Measurements from ENCODE around the gene SMIM8. TPM values are rescaled to one million over a fixed set of nuclear protein-coding genes. Genes with fewer than 3 reads are reported as not detected.

SMIM8 gene
- total RNA-seq, 1 donor from 2014 or later: 5.6 TPM

DNA sequence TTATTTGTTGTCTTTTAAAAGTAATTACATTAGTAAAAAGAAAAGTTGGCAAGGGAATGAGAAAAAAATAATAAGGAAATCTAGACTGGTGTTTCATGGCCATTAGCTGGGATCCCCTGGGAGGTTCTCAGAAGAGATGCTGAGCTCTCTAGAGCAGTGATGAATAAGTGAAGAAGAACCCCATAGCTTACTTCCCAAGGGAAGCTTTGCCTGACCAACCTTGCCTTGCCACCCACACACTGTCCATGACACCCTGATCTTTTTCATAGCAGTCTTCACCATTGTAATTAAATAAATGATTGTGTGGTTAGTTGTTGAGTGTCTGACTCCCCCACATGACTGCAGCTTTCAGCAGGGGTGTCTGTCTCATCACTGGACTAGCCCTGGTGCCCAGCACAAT lies 28.1 kb downstream of the SMIM8 start:
- TF ChIP-seq, protein P1, sequence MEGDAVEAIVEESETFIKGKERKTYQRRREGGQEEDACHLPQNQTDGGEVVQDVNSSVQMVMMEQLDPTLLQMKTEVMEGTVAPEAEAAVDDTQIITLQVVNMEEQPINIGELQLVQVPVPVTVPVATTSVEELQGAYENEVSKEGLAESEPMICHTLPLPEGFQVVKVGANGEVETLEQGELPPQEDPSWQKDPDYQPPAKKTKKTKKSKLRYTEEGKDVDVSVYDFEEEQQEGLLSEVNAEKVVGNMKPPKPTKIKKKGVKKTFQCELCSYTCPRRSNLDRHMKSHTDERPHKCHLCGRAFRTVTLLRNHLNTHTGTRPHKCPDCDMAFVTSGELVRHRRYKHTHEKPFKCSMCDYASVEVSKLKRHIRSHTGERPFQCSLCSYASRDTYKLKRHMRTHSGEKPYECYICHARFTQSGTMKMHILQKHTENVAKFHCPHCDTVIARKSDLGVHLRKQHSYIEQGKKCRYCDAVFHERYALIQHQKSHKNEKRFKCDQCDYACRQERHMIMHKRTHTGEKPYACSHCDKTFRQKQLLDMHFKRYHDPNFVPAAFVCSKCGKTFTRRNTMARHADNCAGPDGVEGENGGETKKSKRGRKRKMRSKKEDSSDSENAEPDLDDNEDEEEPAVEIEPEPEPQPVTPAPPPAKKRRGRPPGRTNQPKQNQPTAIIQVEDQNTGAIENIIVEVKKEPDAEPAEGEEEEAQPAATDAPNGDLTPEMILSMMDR (IDR thresholded peaks at IDR 0.05): no peak
- TF ChIP-seq POLR2A (IDR thresholded peaks at IDR 0.05): no peak
- TF ChIP-seq POLR2AphosphoS5 (IDR thresholded peaks at IDR 0.05; ENCODE audit: insufficient read depth in 1 of 2, low read depth in 1 of 2): no peak
- no peak for DNase-seq (ENCODE audit: extremely low spot score in 2 of 2)
- H3K27me3 ChIP-seq: no peaks in the 10 kb centered on the region
- H3K36me3 ChIP-seq: no peaks in the 10 kb centered on the region
- H3K9me3 ChIP-seq: no peaks in the 10 kb centered on the region
- intact Hi-C loops (cut with DNase I): no loop called here
- H3K4me1 ChIP-seq: no peaks in the 10 kb centered on the region
- H3K27ac ChIP-seq: no peak overlapping the region
- no peak overlapping the region for H3K4me3 ChIP-seq

DNA sequence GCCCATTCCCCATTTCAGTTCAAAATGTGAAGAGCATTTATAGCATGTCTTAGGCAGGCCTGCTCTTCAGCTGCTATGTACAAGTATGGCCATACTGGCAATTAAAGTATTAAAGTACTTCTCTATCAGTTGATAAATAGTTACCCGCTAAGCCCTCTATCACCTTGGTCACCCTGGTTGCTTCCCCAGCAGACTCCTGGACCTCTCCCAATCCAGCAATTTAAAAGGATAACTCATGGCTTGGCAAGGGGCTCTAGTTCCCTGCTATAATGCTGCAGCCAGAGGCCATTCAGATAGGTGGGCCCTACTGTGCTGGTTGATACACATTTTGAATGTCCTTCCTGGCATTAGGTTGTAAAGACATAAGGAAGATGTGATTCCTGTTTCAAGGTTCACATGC lies 29.2 kb downstream of the SMIM8 start:
- no peaks in the 10 kb centered on the region for H3K9me3 ChIP-seq
- intact Hi-C loops (cut with DNase I): no loop called here
- no peak overlapping the region for H3K27ac ChIP-seq
- no peak for DNase-seq (ENCODE audit: extremely low spot score in 2 of 2)
- TF ChIP-seq POLR2AphosphoS5 (IDR thresholded peaks at IDR 0.05; ENCODE audit: insufficient read depth in 1 of 2, low read depth in 1 of 2): no peak
- TF ChIP-seq, protein P1 (IDR thresholded peaks at IDR 0.05): no peak
- no peak for TF ChIP-seq POLR2A (IDR thresholded peaks at IDR 0.05)
- H3K4me3 ChIP-seq: no peak overlapping the region
- no peaks in the 10 kb centered on the region for H3K36me3 ChIP-seq
- H3K27me3 ChIP-seq: no peaks in the 10 kb centered on the region
- no peaks in the 10 kb centered on the region for H3K4me1 ChIP-seq

DNA sequence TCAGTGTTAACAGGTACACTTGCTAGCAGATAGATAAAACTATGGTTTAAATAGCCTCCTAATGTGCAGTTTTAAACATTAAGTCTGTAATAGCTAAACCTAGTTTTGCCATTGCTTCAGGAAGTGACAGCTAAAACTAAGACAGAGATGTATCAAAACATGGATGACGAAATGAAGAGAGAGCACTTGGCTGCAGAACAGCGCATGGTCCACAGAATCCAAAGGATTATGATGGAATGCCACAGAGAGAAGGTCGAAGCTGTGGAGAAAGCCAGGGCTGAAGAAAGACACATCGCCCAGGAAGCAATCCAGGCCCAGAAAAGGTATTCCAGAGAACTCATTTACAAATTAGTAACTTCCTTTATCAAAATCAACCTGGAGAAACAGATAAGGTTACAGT lies 33.8 kb downstream of the SMIM8 start:
- no peak for DNase-seq (ENCODE audit: extremely low spot score in 2 of 2)
- Histone ChIP-seq H3K4me3 (no peak overlapping the region), H3K4me1 (no peaks in the 10 kb centered on the region), H3K27ac (no peak overlapping the region), H3K27me3 (no peaks in the 10 kb centered on the region), H3K36me3 (no peaks in the 10 kb centered on the region), H3K9me3 (no peaks in the 10 kb centered on the region)
- intact Hi-C loops (cut with DNase I): no loop called here
- TF ChIP-seq, protein P1 (IDR thresholded peaks at IDR 0.05): no peak
- TF ChIP-seq POLR2AphosphoS5 (IDR thresholded peaks at IDR 0.05; ENCODE audit: insufficient read depth in 1 of 2, low read depth in 1 of 2) (no peak), POLR2A (IDR thresholded peaks at IDR 0.05) (no peak)

DNA sequence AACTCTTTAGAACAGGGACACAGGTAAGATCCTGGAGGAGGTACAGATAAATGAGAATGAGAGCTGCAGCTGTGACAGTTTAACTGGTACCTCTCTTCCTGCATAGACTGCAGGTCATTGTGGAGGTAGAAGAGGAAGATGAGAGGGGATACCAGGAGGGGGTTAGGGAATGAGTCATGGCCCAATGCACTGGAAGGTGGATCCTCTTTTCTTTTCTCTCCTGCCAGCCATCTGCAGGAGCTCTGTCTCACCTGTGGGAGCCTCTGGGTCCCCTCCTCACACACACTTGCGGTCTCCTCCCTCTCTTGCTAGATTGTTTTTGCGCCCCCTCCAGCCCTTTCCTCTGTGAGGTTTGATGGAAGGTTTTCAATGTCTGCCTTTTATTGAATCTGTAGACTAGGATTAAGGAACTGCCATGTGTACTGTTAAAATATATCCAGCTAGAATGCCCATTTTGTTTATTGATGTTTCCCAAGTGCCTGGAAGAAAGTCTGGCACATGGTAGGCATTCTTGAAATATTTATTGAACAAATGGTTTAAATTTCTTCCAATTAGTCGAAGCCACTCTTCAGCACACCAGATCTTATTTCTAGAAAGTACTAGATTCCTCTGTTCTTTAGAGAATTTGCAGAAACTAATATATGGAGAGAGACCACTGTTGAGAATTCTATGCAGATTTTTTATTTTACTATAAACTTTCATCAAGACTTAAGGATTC lies 35.2 kb downstream of the SMIM8 start:
- intact Hi-C loops (cut with DNase I): no loop called here
- Histone ChIP-seq H3K9me3 (no peaks in the 10 kb centered on the region), H3K36me3 (no peaks in the 10 kb centered on the region), H3K27ac (no peak overlapping the region), H3K4me3 (no peak overlapping the region), H3K27me3 (no peaks in the 10 kb centered on the region), H3K4me1 (no peaks in the 10 kb centered on the region)
- no peak for DNase-seq (ENCODE audit: extremely low spot score in 2 of 2)
- TF ChIP-seq, protein P1 (IDR thresholded peaks at IDR 0.05): no peak
- TF ChIP-seq POLR2AphosphoS5 (IDR thresholded peaks at IDR 0.05; ENCODE audit: insufficient read depth in 1 of 2, low read depth in 1 of 2): no peak
- TF ChIP-seq POLR2A (IDR thresholded peaks at IDR 0.05): no peak

DNA sequence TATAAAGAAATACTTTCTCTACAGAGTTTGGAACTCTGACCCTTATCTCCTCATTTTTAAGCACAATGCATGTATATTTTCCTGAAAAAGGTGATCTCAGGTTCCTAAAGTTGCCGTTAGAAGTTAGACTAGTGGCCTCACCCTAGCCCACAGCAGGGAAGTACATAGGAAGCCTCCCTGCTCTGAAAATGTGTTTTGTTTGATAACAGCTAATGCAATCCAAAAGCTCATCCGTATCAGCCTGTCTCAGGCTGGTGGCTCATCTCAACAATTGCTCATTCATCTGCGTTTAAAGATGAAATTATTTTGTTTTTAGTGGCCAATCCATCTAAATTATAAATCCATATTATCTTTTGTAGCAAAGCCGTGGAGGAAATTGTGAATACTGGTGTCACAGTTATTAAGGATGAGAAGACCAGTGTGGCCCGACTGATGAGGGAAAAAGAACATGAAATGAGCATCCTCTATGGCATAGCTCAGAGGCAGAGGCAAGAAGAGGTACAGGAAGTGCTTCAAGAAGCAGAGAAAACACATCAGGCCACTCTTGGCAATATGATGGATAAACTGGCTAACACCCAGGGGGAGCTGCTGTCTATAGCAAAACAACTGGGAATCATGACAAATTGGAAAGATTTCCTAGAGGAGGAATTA lies 42.3 kb downstream of the SMIM8 start:
- Histone ChIP-seq H3K27me3 (no peaks in the 10 kb centered on the region), H3K4me3 (no peak overlapping the region), H3K9me3 (no peaks in the 10 kb centered on the region), H3K27ac (no peak overlapping the region), H3K4me1 (no peaks in the 10 kb centered on the region), H3K36me3 (no peaks in the 10 kb centered on the region)
- TF ChIP-seq POLR2A (IDR thresholded peaks at IDR 0.05) (no peak), POLR2AphosphoS5 (IDR thresholded peaks at IDR 0.05; ENCODE audit: insufficient read depth in 1 of 2, low read depth in 1 of 2) (no peak)
- TF ChIP-seq, protein P1 (IDR thresholded peaks at IDR 0.05): no peak
- no peak for DNase-seq (ENCODE audit: extremely low spot score in 2 of 2)
- intact Hi-C loops (cut with DNase I): no loop called here
